ENCODE results near the gene FBXL20. TPM values are rescaled to one million over a fixed set of nuclear protein-coding genes. Genes with fewer than 3 reads are reported as not detected.
A peak's percentile ranks its signal among the peaks of the same experiment; 100 is the strongest.

Gene FBXL20
- polyA plus RNA-seq, 1 experiment = 3.9 TPM

GRCh38 chr17:39237586-39237985 lies 163.8 kb downstream of the FBXL20 start:
- POLR2A ChIA-PET = interaction anchor here (0.8 kb wide), 1 partner anchor 15 kb away, joined by 3 read pairs; no protein-coding TSS in a partner anchor
- TF ChIP-seq, protein P1, sequence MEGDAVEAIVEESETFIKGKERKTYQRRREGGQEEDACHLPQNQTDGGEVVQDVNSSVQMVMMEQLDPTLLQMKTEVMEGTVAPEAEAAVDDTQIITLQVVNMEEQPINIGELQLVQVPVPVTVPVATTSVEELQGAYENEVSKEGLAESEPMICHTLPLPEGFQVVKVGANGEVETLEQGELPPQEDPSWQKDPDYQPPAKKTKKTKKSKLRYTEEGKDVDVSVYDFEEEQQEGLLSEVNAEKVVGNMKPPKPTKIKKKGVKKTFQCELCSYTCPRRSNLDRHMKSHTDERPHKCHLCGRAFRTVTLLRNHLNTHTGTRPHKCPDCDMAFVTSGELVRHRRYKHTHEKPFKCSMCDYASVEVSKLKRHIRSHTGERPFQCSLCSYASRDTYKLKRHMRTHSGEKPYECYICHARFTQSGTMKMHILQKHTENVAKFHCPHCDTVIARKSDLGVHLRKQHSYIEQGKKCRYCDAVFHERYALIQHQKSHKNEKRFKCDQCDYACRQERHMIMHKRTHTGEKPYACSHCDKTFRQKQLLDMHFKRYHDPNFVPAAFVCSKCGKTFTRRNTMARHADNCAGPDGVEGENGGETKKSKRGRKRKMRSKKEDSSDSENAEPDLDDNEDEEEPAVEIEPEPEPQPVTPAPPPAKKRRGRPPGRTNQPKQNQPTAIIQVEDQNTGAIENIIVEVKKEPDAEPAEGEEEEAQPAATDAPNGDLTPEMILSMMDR (IDR thresholded peaks at IDR 0.05; ENCODE audit: insufficient read depth, low read depth, low read length) = no peak
- Histone ChIP-seq H3K27me3 (ENCODE audit: control insufficient read depth, insufficient read depth, low read length) (peaks cover 2% of the 10 kb centered on the region; the same call in 1 of the 2 replicates), H3K36me3 (ENCODE audit: control insufficient read depth, insufficient read depth, low read length) (no peaks in the 10 kb centered on the region), H3K4me3 (ENCODE audit: low read depth, low read length) (no peak overlapping the region)
- CTCF ChIA-PET = interaction anchor here (1.0 to 19.8 kb wide), 10 partner anchors 7 to 172 kb away, joined by 3 to 438 read pairs (median 11); partner anchors contain the start of genes ARL5C and STAC2
- no peak for DNase-seq (ENCODE audit: low read depth)

DNA sequence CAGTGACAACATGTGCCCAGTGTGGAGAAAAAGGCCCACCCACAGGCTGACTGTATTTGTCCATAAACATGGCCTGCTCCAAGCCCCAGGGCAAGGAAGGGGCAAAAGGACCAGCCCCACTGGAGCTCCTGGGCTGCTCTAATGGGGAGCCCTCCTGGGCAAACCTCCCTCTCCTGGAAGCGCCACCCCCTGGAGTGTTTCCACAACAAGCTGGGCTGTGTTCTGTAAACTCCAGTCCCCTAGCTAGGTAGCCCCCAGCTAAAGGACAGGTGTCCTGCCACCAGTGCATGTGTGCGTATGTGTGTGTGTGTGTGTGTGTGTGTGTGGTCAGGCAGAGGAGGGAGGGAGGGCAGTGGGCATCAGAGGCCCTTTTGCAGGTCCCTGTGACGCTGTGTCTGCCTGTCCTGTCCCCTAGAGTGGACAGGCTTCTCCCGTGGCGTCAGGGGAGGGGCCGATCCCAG lies 164.4 kb downstream of the FBXL20 start:
- ChIA-PET CTCF (interaction anchor here (2.0 to 19.8 kb wide), 7 partner anchors 8 to 84 kb away, joined by 7 to 438 read pairs (median 15); partner anchors contain the start of genes ARL5C and STAC2), POLR2A (no interaction called here)
- Histone ChIP-seq H3K36me3 (ENCODE audit: control insufficient read depth, insufficient read depth, low read length) (no peaks in the 10 kb centered on the region), H3K4me3 (ENCODE audit: low read depth, low read length) (no peak overlapping the region), H3K27me3 (ENCODE audit: control insufficient read depth, insufficient read depth, low read length) (peaks cover 2% of the 10 kb centered on the region; the same call in 1 of the 2 replicates)
- TF ChIP-seq, protein P1 (IDR thresholded peaks at IDR 0.05; ENCODE audit: insufficient read depth, low read depth, low read length) = no peak
- DNase-seq (ENCODE audit: low read depth) = no peak

- Histone ChIP-seq H3K27me3 (ENCODE audit: control insufficient read depth, insufficient read depth, low read length) (peaks cover 2% of the 10 kb centered on the region; the same call in 1 of the 2 replicates), H3K4me3 (ENCODE audit: low read depth, low read length) (no peak overlapping the region), H3K36me3 (ENCODE audit: control insufficient read depth, insufficient read depth, low read length) (no peaks in the 10 kb centered on the region)
- POLR2A ChIA-PET = no interaction called here
- TF ChIP-seq, protein P1 (IDR thresholded peaks at IDR 0.05; ENCODE audit: insufficient read depth, low read depth, low read length) = no peak
- no peak for DNase-seq (ENCODE audit: low read depth)
- CTCF ChIA-PET = interaction anchor here (0.6 to 19.8 kb wide), 11 partner anchors 8 to 337 kb away, joined by 3 to 438 read pairs (median 5); partner anchors contain the start of genes ARL5C and STAC2
Observed at GRCh38 chr17:39236450-39236927, 164.9 kb downstream of the FBXL20 start.

DNA sequence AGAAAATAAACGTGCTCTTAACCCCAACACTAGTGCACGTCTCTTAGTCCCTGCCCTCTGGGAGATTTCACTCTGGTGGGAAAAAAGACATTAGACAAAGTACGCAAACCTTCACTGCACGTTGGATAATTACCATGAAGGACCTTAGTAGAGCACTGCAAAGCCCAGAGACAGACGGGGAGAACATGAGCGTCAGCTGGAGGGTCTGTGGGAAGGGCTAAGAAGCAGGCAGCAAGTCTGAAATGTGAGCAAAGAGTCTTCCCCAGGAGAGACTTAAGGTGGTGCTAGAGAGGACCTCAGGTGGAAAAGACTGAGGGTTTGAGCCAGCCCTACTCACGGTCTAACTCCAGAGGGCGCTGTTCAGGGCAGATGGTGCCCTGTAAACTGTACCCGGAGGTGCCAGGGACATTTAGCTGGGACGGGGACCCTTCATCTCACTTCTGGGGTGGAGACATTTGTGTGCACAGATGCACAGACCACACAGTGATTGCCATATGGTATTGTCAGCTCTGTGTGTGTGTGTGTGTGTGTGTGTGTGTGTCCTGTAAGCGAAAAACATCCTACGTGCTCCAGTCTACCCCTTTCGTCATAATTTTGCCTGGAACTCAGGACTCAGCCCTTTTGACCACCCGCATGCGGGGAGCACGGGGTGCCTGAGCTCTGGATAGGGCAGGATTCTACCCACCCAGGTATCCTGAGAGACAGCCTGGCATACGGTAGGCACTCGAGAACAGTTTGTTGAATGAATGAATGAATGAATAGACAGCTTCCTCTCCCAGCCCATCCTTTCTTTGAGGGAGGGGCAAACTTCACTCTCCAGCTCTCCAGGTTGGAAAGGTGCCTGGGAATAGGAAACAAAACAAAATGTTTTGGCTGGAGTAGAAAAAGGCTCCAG lies 165.6 kb downstream of the FBXL20 start:
- no peaks in the 10 kb centered on the region for H3K36me3 ChIP-seq (ENCODE audit: control insufficient read depth, insufficient read depth, low read length)
- TF ChIP-seq, protein P1 (IDR thresholded peaks at IDR 0.05; ENCODE audit: insufficient read depth, low read depth, low read length) = peak; percentile 71
- DNase-seq (ENCODE audit: low read depth) = no peak
- peaks cover 2% of the 10 kb centered on the region; the same call in 1 of the 2 replicates for H3K27me3 ChIP-seq (ENCODE audit: control insufficient read depth, insufficient read depth, low read length)
- H3K4me3 ChIP-seq (ENCODE audit: low read depth, low read length) = no peak overlapping the region
- ChIA-PET CTCF (interaction anchor here (0.6 to 19.8 kb wide), 12 partner anchors 9 to 338 kb away, joined by 3 to 438 read pairs (median 5); partner anchors contain the start of genes ARL5C and STAC2), POLR2A (no interaction called here)
